Suprapubic skin (tissue), 4 donors: ENCODE measurements around the gene ADARB1. TPM values are rescaled to one million over a fixed set of nuclear protein-coding genes. Genes with fewer than 3 reads are reported as not detected.

ENCODE experiments used
- DNase-seq, 2 donors: peaks; one replicate each; pipeline ENCODE4 v3.0.0-alpha.2; 2019; ENCODE audit warnings: low spot score in 2 of 2
- H3K27ac ChIP-seq: fragments of 200-600 bp; sonication (generic); one replicate; pipeline ENCODE4 v1.5.1; 2019
- H3K27me3 ChIP-seq: fragments of 200-600 bp; sonication (generic); one replicate; pipeline ENCODE4 v1.5.1; 2019
- H3K36me3 ChIP-seq: fragments of 200-600 bp; sonication (generic); one replicate; pipeline ENCODE4 v1.5.1; 2019
- H3K4me1 ChIP-seq: fragments of 200-600 bp; sonication (generic); one replicate; pipeline ENCODE4 v1.5.1; 2019
- H3K4me3 ChIP-seq: fragments of 200-600 bp; sonication (generic); one replicate; pipeline ENCODE4 v1.5.1; 2019; ENCODE audit warnings: mild to moderate bottlenecking
- H3K9me3 ChIP-seq: fragments of 200-600 bp; sonication (generic); one replicate; pipeline ENCODE4 v1.5.1; 2019
- EP300 ChIP-seq: sonication (generic); formaldehyde crosslinking; IDR thresholded peaks from one replicate; pipeline ENCODE4 v1.6.1; 2017; ENCODE audit warnings: antibody characterized with exemption
- POLR2A ChIP-seq, 2 donors: fragments of 450-650 bp; IDR thresholded peaks; one replicate each; pipeline ENCODE4 v1.6.1; 2017; ENCODE audit warnings: antibody characterized with exemption in 2 of 2, mild to moderate bottlenecking in 2 of 2, moderate library complexity in 2 of 2
- POLR2AphosphoS5 ChIP-seq, 3 donors: sonication (generic); formaldehyde crosslinking; IDR thresholded peaks; one replicate each; pipeline ENCODE4 v1.6.1; 2017; ENCODE audit warnings: antibody characterized with exemption in 3 of 3
- WGBS: methylation state at CpG from one replicate; pipeline ENCODE4 v1.1.5; 2018; 5-methylcytosine and 5-hydroxymethylcytosine counted together
- total RNA-seq, 4 donors: library from RNA; depleted of rRNA; stranded (reverse); fragments of >200 nt; gene quantifications; one replicate each; pipeline ENCODE4 v1.1.0, GENCODE V29; 2016
- TF ChIP-seq, protein P1 (sequence below), 2 donors: fragments of 200-600 bp in 1 of 2; fragments of 450-650 bp in 1 of 2; sonication (generic) in 1 of 2; IDR thresholded peaks; one replicate each; pipeline ENCODE4 v1.5.1; 2016 to 2019; ENCODE audit warnings: antibody characterized with exemption in 2 of 2, mild to moderate bottlenecking in 1 of 2, moderate library complexity in 1 of 2

Gene ADARB1
- total RNA-seq, 4 donors from 2014 or later: 13.2 to 23.6 (median 20.3) TPM

DNA sequence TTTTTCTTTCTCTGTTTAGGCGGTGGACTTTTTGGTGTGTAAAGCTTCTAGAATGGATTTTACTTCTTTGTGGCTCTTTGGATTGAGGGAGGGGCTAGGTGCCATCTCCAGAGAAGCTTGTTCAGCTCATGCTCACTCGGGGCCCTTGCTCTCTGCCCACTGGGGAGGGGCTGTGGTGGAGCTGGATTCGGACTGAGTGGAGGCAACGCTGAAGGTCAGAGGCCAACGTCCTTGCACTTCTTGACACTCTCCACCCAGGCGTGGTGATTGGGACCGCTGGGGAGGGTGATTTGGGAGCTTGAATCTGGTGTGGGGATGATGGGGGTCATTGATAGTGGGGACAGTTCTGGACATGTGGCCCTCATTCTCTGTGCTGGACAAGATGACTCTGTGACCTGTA is 52.6 kb downstream of the ADARB1 start:
- Histone ChIP-seq H3K27me3 (no peaks in the 10 kb centered on the region), H3K9me3 (no peaks in the 10 kb centered on the region), H3K4me3 (no peak overlapping the region), H3K4me1 (peaks cover 34% of the 10 kb centered on the region), H3K27ac (no peak overlapping the region), H3K36me3 (peaks cover 6% of the 10 kb centered on the region)
- no peak for DNase-seq
- WGBS: 87% methylated on average over 7 of the region's 7 CpGs
- TF ChIP-seq POLR2A (IDR thresholded peaks at IDR 0.05) (no peak), EP300 (no peak)
- TF ChIP-seq, protein P1, sequence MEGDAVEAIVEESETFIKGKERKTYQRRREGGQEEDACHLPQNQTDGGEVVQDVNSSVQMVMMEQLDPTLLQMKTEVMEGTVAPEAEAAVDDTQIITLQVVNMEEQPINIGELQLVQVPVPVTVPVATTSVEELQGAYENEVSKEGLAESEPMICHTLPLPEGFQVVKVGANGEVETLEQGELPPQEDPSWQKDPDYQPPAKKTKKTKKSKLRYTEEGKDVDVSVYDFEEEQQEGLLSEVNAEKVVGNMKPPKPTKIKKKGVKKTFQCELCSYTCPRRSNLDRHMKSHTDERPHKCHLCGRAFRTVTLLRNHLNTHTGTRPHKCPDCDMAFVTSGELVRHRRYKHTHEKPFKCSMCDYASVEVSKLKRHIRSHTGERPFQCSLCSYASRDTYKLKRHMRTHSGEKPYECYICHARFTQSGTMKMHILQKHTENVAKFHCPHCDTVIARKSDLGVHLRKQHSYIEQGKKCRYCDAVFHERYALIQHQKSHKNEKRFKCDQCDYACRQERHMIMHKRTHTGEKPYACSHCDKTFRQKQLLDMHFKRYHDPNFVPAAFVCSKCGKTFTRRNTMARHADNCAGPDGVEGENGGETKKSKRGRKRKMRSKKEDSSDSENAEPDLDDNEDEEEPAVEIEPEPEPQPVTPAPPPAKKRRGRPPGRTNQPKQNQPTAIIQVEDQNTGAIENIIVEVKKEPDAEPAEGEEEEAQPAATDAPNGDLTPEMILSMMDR (IDR thresholded peaks at IDR 0.05): no peak

DNA sequence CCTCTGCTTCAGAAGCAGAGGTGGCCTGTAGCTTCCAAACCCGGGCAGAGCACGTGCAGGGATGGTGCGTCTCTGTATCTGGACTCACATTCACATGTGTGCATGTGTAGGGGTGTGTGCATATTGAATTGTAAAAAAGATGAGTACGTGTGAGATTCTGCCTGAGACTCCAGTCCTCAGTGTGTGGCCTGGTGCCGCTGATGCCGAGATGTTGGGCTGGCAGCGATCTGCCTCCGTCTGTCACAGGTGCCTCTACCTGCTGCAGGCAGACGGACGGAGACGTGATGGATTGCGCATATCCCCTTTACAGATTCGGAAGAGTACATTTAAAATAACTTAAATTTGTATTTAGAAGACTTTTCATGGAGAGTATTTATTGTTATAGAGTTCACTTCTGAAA is 53.6 kb downstream of the ADARB1 start:
- WGBS: 94% methylated on average over 13 of the region's 13 CpGs
- TF ChIP-seq POLR2AphosphoS5 (IDR thresholded peaks at IDR 0.05) (no peak), POLR2A (IDR thresholded peaks at IDR 0.05) (no peak), EP300 (no peak)
- TF ChIP-seq, protein P1 (IDR thresholded peaks at IDR 0.05): no peak
- Histone ChIP-seq H3K27me3 (no peaks in the 10 kb centered on the region), H3K4me3 (no peak overlapping the region), H3K27ac (no peak overlapping the region), H3K9me3 (no peaks in the 10 kb centered on the region), H3K4me1 (peaks cover 40% of the 10 kb centered on the region), H3K36me3 (peaks cover 6% of the 10 kb centered on the region)
- no peak for DNase-seq

- no peaks in the 10 kb centered on the region for H3K27me3 ChIP-seq
- no peak for TF ChIP-seq POLR2A (IDR thresholded peaks at IDR 0.05)
- TF ChIP-seq, protein P1 (IDR thresholded peaks at IDR 0.05): peak; percentile 83 to 88
- peaks cover 6% of the 10 kb centered on the region for H3K36me3 ChIP-seq
- H3K27ac ChIP-seq: peak overlapping the region; percentile 0
- no peak overlapping the region for H3K4me3 ChIP-seq
- 48% methylated on average over 9 of the region's 9 CpGs for WGBS
- DNase-seq: no peak
- H3K4me1 ChIP-seq: peaks cover 48% of the 10 kb centered on the region
- H3K9me3 ChIP-seq: no peaks in the 10 kb centered on the region
Measured at GRCh38 chr21:45128613-45129188, 54.3 kb downstream of the ADARB1 start.

DNA sequence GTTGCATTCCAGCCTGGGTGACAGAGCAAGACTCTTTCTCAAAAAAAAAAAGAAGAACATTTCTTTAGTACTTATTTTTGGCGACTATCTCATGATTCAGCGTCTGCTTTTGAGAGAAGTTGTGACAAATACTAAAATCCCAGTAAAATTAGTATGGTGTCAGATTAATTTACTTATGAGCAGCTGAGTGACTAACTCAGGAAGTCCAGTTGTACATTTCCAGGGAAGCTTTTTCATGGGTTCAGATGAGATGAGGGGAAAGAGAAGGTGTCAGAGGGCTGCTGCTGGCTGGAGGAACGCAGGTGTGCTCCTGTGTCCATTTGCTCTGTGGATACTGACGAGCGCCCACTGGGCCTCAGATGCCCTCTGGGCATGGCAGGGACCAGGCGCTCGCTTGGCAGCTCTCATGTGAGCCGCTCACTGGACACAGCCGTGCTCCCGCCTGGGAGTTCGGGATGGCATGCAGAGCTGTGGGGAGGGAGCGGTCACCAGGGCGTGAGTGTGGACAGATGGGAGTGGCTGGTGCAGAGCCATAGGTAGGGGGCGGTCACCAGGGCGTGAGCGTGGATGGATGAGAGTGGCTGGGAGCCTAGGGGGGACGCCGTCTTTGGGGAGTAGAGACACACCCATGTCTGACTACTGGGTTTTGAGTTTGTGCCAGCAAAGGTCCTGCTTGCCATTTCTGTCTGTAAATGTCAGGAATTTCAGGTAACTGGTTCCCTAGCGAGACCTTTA is 55.0 kb downstream of the ADARB1 start:
- Histone ChIP-seq H3K36me3 (peaks cover 6% of the 10 kb centered on the region), H3K27me3 (no peaks in the 10 kb centered on the region), H3K27ac (peak overlapping the region; percentile 78), H3K4me1 (peaks cover 52% of the 10 kb centered on the region), H3K4me3 (no peak overlapping the region), H3K9me3 (no peaks in the 10 kb centered on the region)
- 43% methylated on average over 19 of the region's 19 CpGs for whole genome bisulfite sequencing
- no peak for DNase-seq
- TF ChIP-seq POLR2A (IDR thresholded peaks at IDR 0.05) (no peak), POLR2AphosphoS5 (IDR thresholded peaks at IDR 0.05) (no peak), EP300 (no peak)
- TF ChIP-seq, protein P1 (IDR thresholded peaks at IDR 0.05): no peak

- peak overlapping the region; percentile 55 for H3K27ac ChIP-seq
- 8% methylated on average over 10 of the region's 10 CpGs for WGBS
- H3K9me3 ChIP-seq: no peaks in the 10 kb centered on the region
- TF ChIP-seq, protein P1 (IDR thresholded peaks at IDR 0.05): no peak
- TF ChIP-seq EP300 (no peak), POLR2A (IDR thresholded peaks at IDR 0.05) (no peak), POLR2AphosphoS5 (IDR thresholded peaks at IDR 0.05) (no peak)
- peak overlapping the region; percentile 23 for H3K4me3 ChIP-seq
- H3K36me3 ChIP-seq: peaks cover 6% of the 10 kb centered on the region
- peaks cover 62% of the 10 kb centered on the region for H3K4me1 ChIP-seq
- H3K27me3 ChIP-seq: no peaks in the 10 kb centered on the region
- no peak for DNase-seq
Measured at GRCh38 chr21:45130324-45130774, 56.0 kb downstream of the ADARB1 start.
